Measurements from ENCODE around the gene WNT8B.

WNT8B gene

GRCh38 chr10:100433253-100434240 is 29.3 kb upstream of the WNT8B start:
- Histone ChIP-seq H4K12ac (ENCODE audit: low read depth, low read length) (no peak overlapping the region), H2BK5ac (ENCODE audit: low read depth, low read length, poor library complexity) (no peak overlapping the region), H3K14ac (ENCODE audit: low read length) (no peak overlapping the region), H4K8ac (ENCODE audit: low read depth, low read length) (no peak overlapping the region), H3K9me3 (ENCODE audit: insufficient read depth, low read depth, low read length) (no peaks in the 10 kb centered on the region), H3K4me2 (ENCODE audit: low read length) (no peak overlapping the region), H3K4me1 (ENCODE audit: control insufficient read depth in 1 of 2, insufficient read depth in 2 of 2, low read length in 2 of 2) (no peaks in the 10 kb centered on the region), H4K91ac (ENCODE audit: low read depth, low read length) (no peak overlapping the region), H3K23ac (ENCODE audit: low read length) (no peak overlapping the region), H3K79me2 (ENCODE audit: control insufficient read depth, insufficient read depth, low read length, poor library complexity) (no peaks in the 10 kb centered on the region), H3K4ac (ENCODE audit: low read depth, low read length) (no peak overlapping the region), H2AK5ac (ENCODE audit: low read length) (peak overlapping the region; percentile 46), H3K79me1 (ENCODE audit: low read length) (no peaks in the 10 kb centered on the region), H3K18ac (ENCODE audit: low read length) (no peak overlapping the region), H3K27me3 (ENCODE audit: insufficient read depth, low read length) (no peaks in the 10 kb centered on the region), H3K27ac (ENCODE audit: low read depth, low read length) (no peak overlapping the region), H2BK120ac (ENCODE audit: insufficient read depth, low read length, poor library complexity) (no peak overlapping the region), H2BK12ac (ENCODE audit: low read length) (no peak overlapping the region), H2AFZ (ENCODE audit: insufficient read depth, low read length, poor library complexity) (no peak overlapping the region), H3K36me3 (ENCODE audit: control insufficient read depth in 1 of 2, insufficient read depth in 2 of 2, low read length in 2 of 2) (no peaks in the 10 kb centered on the region), H3K4me3 (ENCODE audit: low read depth, low read length) (no peak overlapping the region), H3K9ac (ENCODE audit: low read length) (no peak overlapping the region)
- DNase-seq: peak; percentile 95 to 100
- no CpG with 5 or more reads among the region's 13 CpGs for WGBS (ENCODE audit: extremely low coverage, insufficient coverage, insufficient read length)

GRCh38 chr10:100436255-100436654 is 26.6 kb upstream of the WNT8B start:
- Histone ChIP-seq H3K9me3 (ENCODE audit: insufficient read depth, low read depth, low read length) (no peaks in the 10 kb centered on the region), H3K27me3 (ENCODE audit: insufficient read depth, low read length) (no peaks in the 10 kb centered on the region), H2BK120ac (ENCODE audit: insufficient read depth, low read length, poor library complexity) (no peak overlapping the region), H2AK5ac (ENCODE audit: low read length) (no peak overlapping the region), H3K23ac (ENCODE audit: low read length) (no peak overlapping the region), H3K4me2 (ENCODE audit: low read length) (no peak overlapping the region), H3K79me1 (ENCODE audit: low read length) (no peaks in the 10 kb centered on the region), H2BK12ac (ENCODE audit: low read length) (no peak overlapping the region), H3K9ac (ENCODE audit: low read length) (no peak overlapping the region), H2BK5ac (ENCODE audit: low read depth, low read length, poor library complexity) (no peak overlapping the region), H4K12ac (ENCODE audit: low read depth, low read length) (no peak overlapping the region), H3K4ac (ENCODE audit: low read depth, low read length) (no peak overlapping the region), H3K4me3 (ENCODE audit: low read depth, low read length) (no peak overlapping the region), H4K91ac (ENCODE audit: low read depth, low read length) (no peak overlapping the region), H3K14ac (ENCODE audit: low read length) (no peak overlapping the region), H4K8ac (ENCODE audit: low read depth, low read length) (no peak overlapping the region), H3K36me3 (ENCODE audit: control insufficient read depth in 1 of 2, insufficient read depth in 2 of 2, low read length in 2 of 2) (no peaks in the 10 kb centered on the region), H3K4me1 (ENCODE audit: control insufficient read depth in 1 of 2, insufficient read depth in 2 of 2, low read length in 2 of 2) (no peaks in the 10 kb centered on the region), H3K79me2 (ENCODE audit: control insufficient read depth, insufficient read depth, low read length, poor library complexity) (no peaks in the 10 kb centered on the region), H2AFZ (ENCODE audit: insufficient read depth, low read length, poor library complexity) (no peak overlapping the region), H3K18ac (ENCODE audit: low read length) (no peak overlapping the region), H3K27ac (ENCODE audit: low read depth, low read length) (no peak overlapping the region)
- WGBS (ENCODE audit: extremely low coverage, insufficient coverage, insufficient read length): no CpG with 5 or more reads among the region's 3 CpGs
- no peak for DNase-seq

- H3K9me3 ChIP-seq (ENCODE audit: insufficient read depth, low read depth, low read length): no peaks in the 10 kb centered on the region
- no peak overlapping the region for H2BK12ac ChIP-seq (ENCODE audit: low read length)
- no CpG with 5 or more reads among the region's 6 CpGs for WGBS (ENCODE audit: extremely low coverage, insufficient coverage, insufficient read length)
- H3K27me3 ChIP-seq (ENCODE audit: insufficient read depth, low read length): no peaks in the 10 kb centered on the region
- H3K4ac ChIP-seq (ENCODE audit: low read depth, low read length): no peak overlapping the region
- no peak overlapping the region for H3K27ac ChIP-seq (ENCODE audit: low read depth, low read length)
- no peak overlapping the region for H4K8ac ChIP-seq (ENCODE audit: low read depth, low read length)
- no peak overlapping the region for H4K12ac ChIP-seq (ENCODE audit: low read depth, low read length)
- no peaks in the 10 kb centered on the region for H3K79me1 ChIP-seq (ENCODE audit: low read length)
- no peaks in the 10 kb centered on the region for H3K79me2 ChIP-seq (ENCODE audit: control insufficient read depth, insufficient read depth, low read length, poor library complexity)
- H3K18ac ChIP-seq (ENCODE audit: low read length): no peak overlapping the region
- H2BK120ac ChIP-seq (ENCODE audit: insufficient read depth, low read length, poor library complexity): no peak overlapping the region
- no peak for DNase-seq
- no peaks in the 10 kb centered on the region for H3K4me1 ChIP-seq (ENCODE audit: control insufficient read depth in 1 of 2, insufficient read depth in 2 of 2, low read length in 2 of 2)
- H3K4me3 ChIP-seq (ENCODE audit: low read depth, low read length): no peak overlapping the region
- H3K36me3 ChIP-seq (ENCODE audit: control insufficient read depth in 1 of 2, insufficient read depth in 2 of 2, low read length in 2 of 2): no peaks in the 10 kb centered on the region
- H3K4me2 ChIP-seq (ENCODE audit: low read length): no peak overlapping the region
- no peak overlapping the region for H2BK5ac ChIP-seq (ENCODE audit: low read depth, low read length, poor library complexity)
- no peak overlapping the region for H3K14ac ChIP-seq (ENCODE audit: low read length)
- no peak overlapping the region for H2AFZ ChIP-seq (ENCODE audit: insufficient read depth, low read length, poor library complexity)
- no peak overlapping the region for H4K91ac ChIP-seq (ENCODE audit: low read depth, low read length)
- H3K9ac ChIP-seq (ENCODE audit: low read length): no peak overlapping the region
- H2AK5ac ChIP-seq (ENCODE audit: low read length): no peak overlapping the region
- no peak overlapping the region for H3K23ac ChIP-seq (ENCODE audit: low read length)
Observed at GRCh38 chr10:100438674-100439315, 24.0 kb upstream of the WNT8B start.

GRCh38 chr10:100442548-100442947 is 20.3 kb upstream of the WNT8B start:
- H3K9me3 ChIP-seq (ENCODE audit: insufficient read depth, low read depth, low read length): peaks cover 3% of the 10 kb centered on the region

More at GRCh38 chr10:100442548-100442947, 20.3 kb upstream of the WNT8B start:
- Histone ChIP-seq H3K27ac (ENCODE audit: low read depth, low read length) (no peak overlapping the region), H2BK120ac (ENCODE audit: insufficient read depth, low read length, poor library complexity) (no peak overlapping the region), H3K79me2 (ENCODE audit: control insufficient read depth, insufficient read depth, low read length, poor library complexity) (no peaks in the 10 kb centered on the region), H4K12ac (ENCODE audit: low read depth, low read length) (no peak overlapping the region), H4K8ac (ENCODE audit: low read depth, low read length) (no peak overlapping the region), H3K14ac (ENCODE audit: low read length) (no peak overlapping the region), H3K4ac (ENCODE audit: low read depth, low read length) (no peak overlapping the region), H2BK12ac (ENCODE audit: low read length) (no peak overlapping the region), H3K79me1 (ENCODE audit: low read length) (no peaks in the 10 kb centered on the region), H3K9ac (ENCODE audit: low read length) (no peak overlapping the region), H3K18ac (ENCODE audit: low read length) (no peak overlapping the region), H2AFZ (ENCODE audit: insufficient read depth, low read length, poor library complexity) (no peak overlapping the region), H3K23ac (ENCODE audit: low read length) (no peak overlapping the region), H3K4me3 (ENCODE audit: low read depth, low read length) (no peak overlapping the region), H3K27me3 (ENCODE audit: insufficient read depth, low read length) (no peaks in the 10 kb centered on the region), H3K4me1 (ENCODE audit: control insufficient read depth in 1 of 2, insufficient read depth in 2 of 2, low read length in 2 of 2) (no peaks in the 10 kb centered on the region), H3K4me2 (ENCODE audit: low read length) (no peak overlapping the region), H3K36me3 (ENCODE audit: control insufficient read depth in 1 of 2, insufficient read depth in 2 of 2, low read length in 2 of 2) (no peaks in the 10 kb centered on the region), H2BK5ac (ENCODE audit: low read depth, low read length, poor library complexity) (no peak overlapping the region), H4K91ac (ENCODE audit: low read depth, low read length) (no peak overlapping the region), H2AK5ac (ENCODE audit: low read length) (no peak overlapping the region)
- peak; percentile 32 to 67 for DNase-seq
- WGBS (ENCODE audit: extremely low coverage, insufficient coverage, insufficient read length): no CpG with 5 or more reads among the region's 3 CpGs
